CD4-positive, alpha-beta memory T cell (primary cell): ENCODE measurements around the gene CCDC34. TPM values are rescaled to one million over a fixed set of nuclear protein-coding genes. Genes with fewer than 3 reads are reported as not detected.

Experiments
- CTCF ChIA-PET: fragments of 350-600 bp; sonication (Branson Sonifier 250); formaldehyde crosslinking; loops from one replicate; lab custom pipeline; 2021; ENCODE audit warnings: inconsistent platforms; ENCODE audit not compliant: partially characterized antibody; lab: Charles Lee
- POLR2A ChIA-PET: fragments of 350-600 bp; sonication (Branson Sonifier 250); formaldehyde crosslinking; loops from one replicate; lab custom pipeline; 2021; ENCODE audit not compliant: partially characterized antibody; lab: Charles Lee
- DNase-seq, 5 donors: peaks; one replicate each; pipeline versions ENCODE4 v3.0.0 to v3.0.0-alpha.2; 2020 to 2022; ENCODE audit warnings: mixed read lengths in 1 of 5
- H3K27ac ChIP-seq: one replicate; pipeline ENCODE4 v1.7.0; 2013; ENCODE audit warnings: low read depth, low read length
- H3K27me3 ChIP-seq: 2 replicates; pipeline ENCODE4 v1.7.0; 2013; ENCODE audit warnings: mild to moderate bottlenecking, low read length, moderate library complexity; ENCODE audit not compliant: insufficient read depth
- H3K36me3 ChIP-seq: 2 replicates; pipeline ENCODE4 v1.7.0; 2013; ENCODE audit warnings: mild to moderate bottlenecking, low read length, moderate library complexity; ENCODE audit not compliant: insufficient read depth
- H3K4me1 ChIP-seq: 2 replicates; pipeline ENCODE4 v1.7.0; 2013; ENCODE audit warnings: mild to moderate bottlenecking, low read length, moderate library complexity; ENCODE audit not compliant: insufficient read depth
- H3K4me3 ChIP-seq, 2 donors: one replicate each; pipeline ENCODE4 v1.7.0; 2013; ENCODE audit warnings: low read length in 2 of 2, mild to moderate bottlenecking in 1 of 2
- H3K9me3 ChIP-seq, 2 donors: one replicate each; pipeline ENCODE4 v1.7.0; 2013; ENCODE audit warnings: low read length in 2 of 2, control low read depth in 1 of 2; ENCODE audit not compliant: control insufficient read depth in 1 of 2
- H3K27ac Mint-ChIP-seq, 7 donors: one replicate each; pipeline ENCODE4 v1.8.0; 2020 to 2021; ENCODE audit warnings: mixed read lengths in 7 of 7, mild to moderate bottlenecking in 6 of 7, inconsistent platforms in 3 of 7, moderate library complexity in 3 of 7
- H3K27me3 Mint-ChIP-seq, 2 donors: one replicate each; pipeline ENCODE4 v1.8.0; 2020 to 2021; ENCODE audit warnings: mixed read lengths in 2 of 2
- H3K36me3 Mint-ChIP-seq, 2 donors: one replicate each; pipeline ENCODE4 v1.8.0; 2020 to 2021; ENCODE audit warnings: mixed read lengths in 2 of 2, inconsistent platforms in 1 of 2, mild to moderate bottlenecking in 1 of 2
- H3K4me1 Mint-ChIP-seq, 4 donors: one replicate each; pipeline ENCODE4 v1.8.0; 2020 to 2021; ENCODE audit warnings: mixed read lengths in 4 of 4, mild to moderate bottlenecking in 1 of 4
- H3K4me3 Mint-ChIP-seq, 8 donors: one replicate each; pipeline ENCODE4 v1.8.0; 2020 to 2021; ENCODE audit warnings: mixed read lengths in 8 of 8, mild to moderate bottlenecking in 7 of 8, moderate library complexity in 6 of 8, inconsistent platforms in 3 of 8
- H3K9me3 Mint-ChIP-seq, 8 donors: one replicate each; pipeline ENCODE4 v1.8.0; 2020 to 2021; ENCODE audit warnings: mixed read lengths in 8 of 8, mild to moderate bottlenecking in 5 of 8, inconsistent platforms in 3 of 8, moderate library complexity in 1 of 8
- intact Hi-C: fragments of 100-400 bp; cut with micrococcal nuclease; formaldehyde crosslinking; loops from one replicate; pipeline ENCODE4 v1.15.1; 2023
- polyA plus RNA-seq, 2 donors: library from polyadenylated mRNA; unstranded; fragments of 300-500 nt; fragmentation: Illumina TruSeq; gene quantifications; one replicate each; pipeline ENCODE4 v1.2.3, GENCODE V29; 2021
- total RNA-seq, 2 experiments: library from RNA; stranded (reverse); gene quantifications; one replicate each; pipeline ENCODE4 v1.2.3, GENCODE V29; 2021

CCDC34 gene
- total and polyA plus RNA-seq, 4 experiments from 2014 or later, result 0.94 to 3.7 (median 2.7) TPM

- peaks cover 0 to 8% of the 10 kb centered on the region in 2 donors for H3K9me3 ChIP-seq
- H3K27me3 ChIP-seq, result no peaks in the 10 kb centered on the region
- Mint-ChIP-seq H3K27ac (no peak overlapping the region), H3K4me1 (no peaks in the 10 kb centered on the region), H3K4me3 (no peak overlapping the region), H3K27me3 (peaks cover 2 to 6% of the 10 kb centered on the region in 2 donors), H3K9me3 (peaks cover 2 to 28% (median 19%) of the 10 kb centered on the region in 8 donors), H3K36me3 (no peaks in the 10 kb centered on the region)
- POLR2A ChIA-PET, result no interaction called here
- no peak overlapping the region for H3K27ac ChIP-seq
- intact Hi-C loops, result no loop called here
- H3K4me1 ChIP-seq, result no peaks in the 10 kb centered on the region
- no peaks in the 10 kb centered on the region for H3K36me3 ChIP-seq
- H3K4me3 ChIP-seq, result no peak overlapping the region
- CTCF ChIA-PET, result no interaction called here
- no peak for DNase-seq
These were observed 72.6 kb downstream of the CCDC34 start for GRCh38 chr11:27290261-27291050.

Other genes starting within 250 kb of the CCDC34 start
- gene LGR4, start 109.6 kb upstream of the CCDC34 start, total RNA-seq, result 1 to 10 TPM in 1 of 2 experiments, under 1 TPM in 1; 0.58 to 1.6 TPM
- gene LGR4, start 109.6 kb upstream of the CCDC34 start, polyA plus RNA-seq, result under 1 TPM; 0.03 to 0.58 TPM
- 10 to 100 TPM; 30.7 to 31.8 TPM for gene LIN7C, start 143.6 kb upstream of the CCDC34 start, total RNA-seq
- 10 to 100 TPM; 16.4 to 17.8 TPM for gene LIN7C, start 143.6 kb upstream of the CCDC34 start, polyA plus RNA-seq